NT2/D1 (cell line): ENCODE measurements around the gene FAM107A.

Experiments
- SUZ12 ChIP-seq: IDR thresholded peaks from 2 replicates; pipeline ENCODE4 v1.6.1; 2011; ENCODE audit not compliant: insufficient read length, insufficient read depth; ENCODE audit errors: extremely low read depth
- YY1 ChIP-seq: IDR thresholded peaks from 2 replicates; pipeline ENCODE4 v1.6.1; 2011; ENCODE audit not compliant: insufficient read length, insufficient read depth
- ZNF274 ChIP-seq: IDR thresholded peaks from 2 replicates; pipeline ENCODE4 v1.6.1; 2011; ENCODE audit warnings: mild to moderate bottlenecking, low read depth, low read length

- TF ChIP-seq ZNF274 (no peak), YY1 (no peak), SUZ12 (no peak)
Measured at GRCh38 chr3:58580826-58581327, 3.7 kb upstream of the FAM107A start.
